Liver (tissue), 9 donors: ENCODE measurements around the gene PDE3B. TPM values are rescaled to one million over a fixed set of nuclear protein-coding genes. Genes with fewer than 3 reads are reported as not detected.
A peak's percentile ranks its signal among the peaks of the same experiment; 100 is the strongest.

Source experiments
- DNase-seq: peaks from one replicate; pipeline ENCODE4 v3.0.0-alpha.2; 2017; ENCODE audit warnings: low spot score
- H3K27ac ChIP-seq, 2 donors: one replicate each; pipeline ENCODE4 v1.7.0; 2013; ENCODE audit warnings: inconsistent platforms in 2 of 2, low read length in 2 of 2, control low read depth in 1 of 2, low read depth in 1 of 2, mild to moderate bottlenecking in 1 of 2
- H3K27me3 ChIP-seq, 4 donors: one replicate each; pipeline versions ENCODE4 v1.6.1 to v1.7.0; 2013; ENCODE audit warnings: low read length in 3 of 4, inconsistent platforms in 1 of 4, mild to moderate bottlenecking in 1 of 4, moderate library complexity in 1 of 4; ENCODE audit not compliant: control insufficient read depth in 4 of 4, insufficient read depth in 4 of 4
- H3K36me3 ChIP-seq, 4 donors: one replicate each; pipeline versions ENCODE4 v1.6.1 to v1.7.0; 2013; ENCODE audit warnings: low read length in 3 of 4, mild to moderate bottlenecking in 3 of 4, low read depth in 1 of 4, moderate library complexity in 1 of 4; ENCODE audit not compliant: control insufficient read depth in 4 of 4, insufficient read depth in 3 of 4
- H3K4me1 ChIP-seq, 4 donors: one replicate each; pipeline versions ENCODE4 v1.6.1 to v1.7.0; 2013; ENCODE audit warnings: low read length in 3 of 4, mild to moderate bottlenecking in 3 of 4, moderate library complexity in 1 of 4; ENCODE audit not compliant: control insufficient read depth in 4 of 4, insufficient read depth in 4 of 4
- H3K4me3 ChIP-seq, 3 donors: one replicate each; pipeline versions ENCODE4 v1.6.1 to v1.7.0; 2013; ENCODE audit warnings: low read length in 3 of 3, control low read depth in 1 of 3, low read depth in 1 of 3, mild to moderate bottlenecking in 1 of 3
- H3K9ac ChIP-seq, 2 donors: one replicate each; pipeline ENCODE4 v1.7.0; 2013; ENCODE audit warnings: low read length in 2 of 2, mild to moderate bottlenecking in 2 of 2, moderate library complexity in 2 of 2, control low read depth in 1 of 2, low read depth in 1 of 2
- H3K9me3 ChIP-seq, 4 donors: one replicate each; pipeline versions ENCODE4 v1.6.1 to v1.7.0; 2013; ENCODE audit warnings: low read length in 3 of 4; ENCODE audit not compliant: control insufficient read depth in 4 of 4
- ATF3 ChIP-seq: IDR thresholded peaks from 2 replicates; pipeline ENCODE4 v1.6.1; 2016; ENCODE audit warnings: antibody characterized with exemption
- CTCF ChIP-seq: fragments of 150-350 bp; IDR thresholded peaks from 2 replicates; pipeline ENCODE4 v1.5.1; 2017; ENCODE audit warnings: improper control_type of control experiment, low read depth, low read length; ENCODE audit not compliant: missing input control
- EGR1 ChIP-seq, 2 donors: IDR thresholded peaks; 2 replicates each; pipeline ENCODE4 v1.6.1; 2016 to 2018; ENCODE audit warnings: antibody characterized with exemption in 2 of 2, low read depth in 2 of 2
- FOXA1 ChIP-seq: IDR thresholded peaks from 2 replicates; pipeline ENCODE4 v1.6.1; 2016; ENCODE audit warnings: antibody characterized with exemption
- FOXA2 ChIP-seq: IDR thresholded peaks from 2 replicates; pipeline ENCODE4 v1.6.1; 2016; ENCODE audit warnings: antibody characterized with exemption
- GABPA ChIP-seq, 2 donors: IDR thresholded peaks in 1 of 2; conservative IDR thresholded peaks in 1 of 2; 2 replicates each; pipeline ENCODE4 v1.6.1; 2016; ENCODE audit warnings: antibody characterized with exemption in 2 of 2, mild to moderate bottlenecking in 1 of 2, moderate library complexity in 1 of 2
- HNF4A ChIP-seq, 2 donors: conservative IDR thresholded peaks; 2 replicates each; pipeline ENCODE4 v1.6.1; 2016; ENCODE audit warnings: antibody characterized with exemption in 2 of 2, mild to moderate bottlenecking in 2 of 2
- HNF4G ChIP-seq: IDR thresholded peaks from 2 replicates; pipeline ENCODE4 v1.6.1; 2016; ENCODE audit warnings: antibody characterized with exemption
- JUND ChIP-seq, 2 donors: IDR thresholded peaks; 2 replicates each; pipeline ENCODE4 v1.6.1; 2016; ENCODE audit warnings: antibody characterized with exemption in 2 of 2
- MAX ChIP-seq: IDR thresholded peaks from 2 replicates; pipeline ENCODE4 v1.6.1; 2016; ENCODE audit warnings: antibody characterized with exemption
- NR2F2 ChIP-seq: IDR thresholded peaks from 2 replicates; pipeline ENCODE4 v1.6.1; 2016; ENCODE audit warnings: antibody characterized with exemption
- RAD21 ChIP-seq, 2 donors: IDR thresholded peaks; 2 replicates each; pipeline ENCODE4 v1.6.1; 2016; ENCODE audit warnings: antibody characterized with exemption in 2 of 2, mild to moderate bottlenecking in 2 of 2
- REST ChIP-seq: IDR thresholded peaks from 2 replicates; pipeline ENCODE4 v1.6.1; 2016; ENCODE audit warnings: antibody characterized with exemption, mild to moderate bottlenecking
- RXRA ChIP-seq, 2 donors: IDR thresholded peaks; 2 replicates each; pipeline ENCODE4 v1.6.1; 2017 to 2018; ENCODE audit warnings: antibody characterized with exemption in 2 of 2, mild to moderate bottlenecking in 1 of 2
- SP1 ChIP-seq: IDR thresholded peaks from 2 replicates; pipeline ENCODE4 v1.6.1; 2018; ENCODE audit warnings: antibody characterized with exemption, mild to moderate bottlenecking
- TAF1 ChIP-seq: conservative IDR thresholded peaks from 2 replicates; pipeline ENCODE4 v1.6.1; 2016; ENCODE audit warnings: antibody characterized with exemption, mild to moderate bottlenecking
- YY1 ChIP-seq: IDR thresholded peaks from 2 replicates; pipeline ENCODE4 v1.6.1; 2016; ENCODE audit warnings: antibody characterized with exemption, mild to moderate bottlenecking
- ZBTB33 ChIP-seq: IDR thresholded peaks from 2 replicates; pipeline ENCODE4 v1.6.1; 2016; ENCODE audit warnings: antibody characterized with exemption
- WGBS: extraction: QIAGEN DNeasy Blood & Tissue Kit; methylation state at CpG from one replicate; pipeline ENCODE4 v1.1.7; 2013; 5-methylcytosine and 5-hydroxymethylcytosine counted together
- polyA plus RNA-seq, 2 donors: library from polyadenylated mRNA; stranded (reverse) in 1 of 2; unstranded in 1 of 2; fragments of 200-250 nt in 1 of 2; fragments of >200 nt in 1 of 2; fragmentation: Nextera tagmentation in 1 of 2; extraction: Ambion mirVana in 1 of 2; gene quantifications; one replicate each; pipeline versions ENCODE4 v1.2.1 to v1.2.3, GENCODE V29; 2013 to 2015
- total RNA-seq, 2 donors: library from RNA; depleted of rRNA; stranded (reverse); fragments of >200 nt; gene quantifications; one replicate each; pipeline ENCODE4 v1.2.3, GENCODE V29; 2014
- donor health status: healthy.
- donor health status: healthy.
- donor health status: healthy.
- donor health status: healthy.
- donor health status: healthy.

PDE3B gene
- total and polyA plus RNA-seq, 4 donors = 11.3 to 43.1 (median 21.7) TPM

GRCh38 chr11:14898906-14899305 is 255.3 kb downstream of the PDE3B start:
- Histone ChIP-seq H3K4me1 (peaks cover 0 to 4% (median 0%) of the 10 kb centered on the region in 4 donors), H3K9ac (no peak overlapping the region), H3K9me3 (no peaks in the 10 kb centered on the region), H3K27me3 (no peaks in the 10 kb centered on the region), H3K36me3 (no peaks in the 10 kb centered on the region), H3K4me3 (no peak overlapping the region), H3K27ac (no peak overlapping the region)
- TF ChIP-seq RXRA (IDR thresholded peaks at IDR 0.05) (peak in 1 of 2 donors; percentile 22), YY1 (peak; percentile 60), JUND (IDR thresholded peaks at IDR 0.05) (no peak), EGR1 (IDR thresholded peaks at IDR 0.05; ENCODE audit: low read depth in 2 of 2) (no peak), GABPA (IDR thresholded peaks at IDR 0.05 in 1 of 2, conservative IDR thresholded peaks at IDR 0.05 in 1 of 2) (no peak), NR2F2 (no peak), HNF4G (no peak), HNF4A (conservative IDR thresholded peaks at IDR 0.05) (peak in 1 of 2 donors; percentile 3)
- 61% methylated on average over 2 of the region's 2 CpGs for WGBS
- DNase-seq = no peak

- H3K27ac ChIP-seq = no peak overlapping the region
- no peaks in the 10 kb centered on the region for H3K36me3 ChIP-seq
- 46% methylated on average over 1 of the region's 1 CpG for WGBS
- no peak overlapping the region for H3K9ac ChIP-seq
- no peak overlapping the region for H3K4me3 ChIP-seq
- no peaks in the 10 kb centered on the region for H3K27me3 ChIP-seq
- TF ChIP-seq FOXA2 (no peak), REST (no peak), GABPA (IDR thresholded peaks at IDR 0.05 in 1 of 2, conservative IDR thresholded peaks at IDR 0.05 in 1 of 2) (no peak), HNF4G (no peak), FOXA1 (no peak), MAX (no peak), NR2F2 (no peak), HNF4A (conservative IDR thresholded peaks at IDR 0.05) (no peak), YY1 (no peak), RAD21 (IDR thresholded peaks at IDR 0.05) (no peak), TAF1 (no peak), RXRA (IDR thresholded peaks at IDR 0.05) (no peak), CTCF (no peak), JUND (IDR thresholded peaks at IDR 0.05) (no peak), ATF3 (no peak), EGR1 (IDR thresholded peaks at IDR 0.05; ENCODE audit: low read depth in 2 of 2) (no peak), SP1 (no peak), ZBTB33 (no peak)
- peaks cover 2 to 26% (median 4%) of the 10 kb centered on the region in 4 donors for H3K4me1 ChIP-seq
- no peaks in the 10 kb centered on the region for H3K9me3 ChIP-seq
- DNase-seq = no peak
Measured at GRCh38 chr11:14902650-14903350, 259.2 kb downstream of the PDE3B start.
